Sigmoid colon (tissue), 4 donors: ENCODE data around the gene ADAMTS2.

Source experiments
- POLR2A ChIP-seq, 2 donors: fragments of 450-650 bp; IDR thresholded peaks; one replicate each; pipeline ENCODE4 v1.6.1; 2016; ENCODE audit warnings: antibody characterized with exemption in 2 of 2, mild to moderate bottlenecking in 2 of 2, moderate library complexity in 2 of 2
- POLR2AphosphoS5 ChIP-seq, 4 donors: sonication (generic); formaldehyde crosslinking; IDR thresholded peaks; one replicate each; pipeline ENCODE4 v1.6.1; 2017; ENCODE audit warnings: antibody characterized with exemption in 4 of 4
- TF ChIP-seq, protein P1 (sequence below), 4 experiments: fragments of 450-650 bp in 3 of 4; fragments of 200-600 bp in 1 of 4; IDR thresholded peaks; one replicate each; pipeline ENCODE4 v1.5.1; 2016 to 2019; ENCODE audit warnings: antibody characterized with exemption in 4 of 4, mild to moderate bottlenecking in 3 of 4, moderate library complexity in 2 of 4

DNA sequence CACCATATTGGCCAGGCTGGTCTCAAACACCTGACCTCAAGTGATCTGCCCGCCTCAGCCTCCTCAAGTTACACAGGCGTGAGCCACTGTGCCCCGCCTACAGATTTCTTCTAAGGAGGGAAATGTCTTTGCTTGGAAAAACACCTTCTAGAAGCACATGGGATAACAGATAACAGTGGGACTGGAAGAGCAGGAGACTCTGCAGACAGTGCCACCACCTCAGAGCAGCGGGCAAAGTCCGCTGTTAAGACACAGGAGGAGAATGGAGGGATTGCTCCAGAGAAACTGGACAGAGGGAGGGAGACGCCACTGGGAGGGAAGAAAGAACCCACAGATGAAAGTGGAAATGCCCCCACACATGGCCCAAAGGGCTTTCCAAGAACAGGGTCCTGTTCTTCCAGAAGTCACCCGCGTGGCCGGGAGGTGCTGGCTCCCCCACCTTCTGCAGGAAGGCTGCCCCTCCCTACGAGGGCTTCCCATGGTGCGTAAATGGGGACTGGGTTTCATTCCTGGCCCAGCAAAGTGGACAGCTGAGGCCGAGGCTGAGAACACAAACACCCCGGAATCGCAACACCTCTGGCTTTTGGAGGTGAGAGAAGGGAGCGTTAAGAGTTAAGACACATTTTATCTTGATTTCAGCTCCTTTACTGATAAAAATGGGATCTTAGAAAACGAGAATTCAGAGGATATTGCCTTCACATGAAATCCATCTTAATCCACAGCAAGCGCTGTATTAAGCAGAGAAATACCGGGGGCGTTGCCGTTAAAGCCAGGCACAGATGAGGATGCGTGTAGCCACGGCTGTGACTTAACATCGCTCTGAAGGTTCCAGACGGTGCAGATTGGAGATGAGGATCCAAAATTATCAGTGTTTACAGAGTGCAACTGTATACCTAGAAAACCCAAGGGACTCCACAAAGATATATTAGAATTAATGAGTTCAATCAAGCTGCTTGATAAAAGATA, 11.2 kb downstream of the ADAMTS2 start:
- TF ChIP-seq, protein P1, sequence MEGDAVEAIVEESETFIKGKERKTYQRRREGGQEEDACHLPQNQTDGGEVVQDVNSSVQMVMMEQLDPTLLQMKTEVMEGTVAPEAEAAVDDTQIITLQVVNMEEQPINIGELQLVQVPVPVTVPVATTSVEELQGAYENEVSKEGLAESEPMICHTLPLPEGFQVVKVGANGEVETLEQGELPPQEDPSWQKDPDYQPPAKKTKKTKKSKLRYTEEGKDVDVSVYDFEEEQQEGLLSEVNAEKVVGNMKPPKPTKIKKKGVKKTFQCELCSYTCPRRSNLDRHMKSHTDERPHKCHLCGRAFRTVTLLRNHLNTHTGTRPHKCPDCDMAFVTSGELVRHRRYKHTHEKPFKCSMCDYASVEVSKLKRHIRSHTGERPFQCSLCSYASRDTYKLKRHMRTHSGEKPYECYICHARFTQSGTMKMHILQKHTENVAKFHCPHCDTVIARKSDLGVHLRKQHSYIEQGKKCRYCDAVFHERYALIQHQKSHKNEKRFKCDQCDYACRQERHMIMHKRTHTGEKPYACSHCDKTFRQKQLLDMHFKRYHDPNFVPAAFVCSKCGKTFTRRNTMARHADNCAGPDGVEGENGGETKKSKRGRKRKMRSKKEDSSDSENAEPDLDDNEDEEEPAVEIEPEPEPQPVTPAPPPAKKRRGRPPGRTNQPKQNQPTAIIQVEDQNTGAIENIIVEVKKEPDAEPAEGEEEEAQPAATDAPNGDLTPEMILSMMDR (IDR thresholded peaks at IDR 0.05), result no peak
- TF ChIP-seq POLR2A (IDR thresholded peaks at IDR 0.05), result no peak
- no peak for TF ChIP-seq POLR2AphosphoS5 (IDR thresholded peaks at IDR 0.05)
